Mucosa of stomach (tissue), 1 donor: ENCODE measurements around the gene ELOVL6.
"Not testable (repeated sequence)": the region's sequence is repeated elsewhere in the genome, so short reads cannot be mapped to it uniquely, and the experiment has no call there.

ENCODE experiments used
- H3K27me3 ChIP-seq: one replicate; pipeline ENCODE4 v1.7.0; 2013; ENCODE audit warnings: mild to moderate bottlenecking, low read length; ENCODE audit not compliant: control insufficient read depth, insufficient read depth
- H3K36me3 ChIP-seq: one replicate; pipeline ENCODE4 v1.7.0; 2013; ENCODE audit warnings: low read length; ENCODE audit not compliant: control insufficient read depth, insufficient read depth
- H3K4me1 ChIP-seq: one replicate; pipeline ENCODE4 v1.7.0; 2013; ENCODE audit warnings: mild to moderate bottlenecking, low read length; ENCODE audit not compliant: control insufficient read depth, insufficient read depth
- H3K4me3 ChIP-seq: one replicate; pipeline ENCODE4 v1.7.0; 2013; ENCODE audit warnings: low read length
- H3K9ac ChIP-seq: one replicate; pipeline ENCODE4 v1.7.0; 2013; ENCODE audit warnings: mild to moderate bottlenecking, low read length, moderate library complexity
- H3K9me3 ChIP-seq: one replicate; pipeline ENCODE4 v1.7.0; 2013; ENCODE audit warnings: mild to moderate bottlenecking, low read length, moderate library complexity; ENCODE audit not compliant: control insufficient read depth
- donor health status: Pancreatic carcinoma.

ELOVL6 gene

GRCh38 chr4:110198435-110199416 is at the start of gene ELOVL6:
ELOVL6 (minus strand) TSS chr4:110198615; CDS start chr4:110198335, 280 bp downstream.
- Histone ChIP-seq H3K9me3 (no peaks in the 10 kb centered on the region), H3K4me3 (peak within 1 kb of the TSS; percentile 85), H3K36me3 (no peaks in the 10 kb centered on the region), H3K4me1 (peaks cover 35% of the 10 kb centered on the region), H3K9ac (peak within 1 kb of the TSS; percentile 92), H3K27me3 (no peaks in the 10 kb centered on the region)

- H3K4me1 ChIP-seq: no peaks in the 10 kb centered on the region
- H3K9ac ChIP-seq: no peak overlapping the region
- no peaks in the 10 kb centered on the region for H3K27me3 ChIP-seq
- no peaks in the 10 kb centered on the region for H3K36me3 ChIP-seq
- H3K4me3 ChIP-seq: no peak overlapping the region
- H3K9me3 ChIP-seq: no peaks in the 10 kb centered on the region
Measured at GRCh38 chr4:110248100-110248499, 49.7 kb upstream of the ELOVL6 start.

GRCh38 chr4:110247591-110247990 is 49.2 kb upstream of the ELOVL6 start:
- Histone ChIP-seq H3K9ac (no peak overlapping the region), H3K9me3 (no peaks in the 10 kb centered on the region), H3K4me3 (no peak overlapping the region), H3K27me3 (no peaks in the 10 kb centered on the region), H3K36me3 (no peaks in the 10 kb centered on the region), H3K4me1 (no peaks in the 10 kb centered on the region)

- Histone ChIP-seq H3K4me3 (no peak overlapping the region), H3K4me1 (no peaks in the 10 kb centered on the region), H3K36me3 (no peaks in the 10 kb centered on the region), H3K9me3 (no peaks in the 10 kb centered on the region), H3K9ac (no peak overlapping the region), H3K27me3 (no peaks in the 10 kb centered on the region)
Measured at GRCh38 chr4:110245577-110245976, 47.2 kb upstream of the ELOVL6 start.

GRCh38 chr4:110236324-110236723 is 37.9 kb upstream of the ELOVL6 start:
- H3K9me3 ChIP-seq: no peaks in the 10 kb centered on the region
- no peaks in the 10 kb centered on the region for H3K36me3 ChIP-seq
- no peaks in the 10 kb centered on the region for H3K4me1 ChIP-seq
- no peaks in the 10 kb centered on the region for H3K27me3 ChIP-seq
- no peak overlapping the region for H3K9ac ChIP-seq
- no peak overlapping the region for H3K4me3 ChIP-seq

DNA sequence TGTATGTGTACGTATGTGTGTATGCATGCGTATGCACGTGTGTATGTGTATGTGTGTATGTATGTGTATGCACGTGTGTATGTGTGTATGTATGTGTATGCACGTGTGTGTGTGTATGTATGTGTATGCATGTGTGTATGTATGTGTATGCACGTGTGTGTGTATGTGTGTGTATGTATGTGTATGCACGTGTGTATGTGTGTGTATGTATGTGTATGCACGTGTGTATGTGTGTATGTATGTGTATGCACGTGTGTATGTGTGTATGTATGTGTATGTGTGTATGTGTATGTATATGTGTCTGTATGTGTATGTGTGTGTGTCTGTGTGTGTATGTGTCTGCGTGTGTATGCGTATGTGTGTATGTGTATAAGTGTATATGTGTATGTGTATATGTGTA is 35.2 kb upstream of the ELOVL6 start:
- not testable (repeated sequence) for H3K9me3 ChIP-seq

GRCh38 chr4:110231869-110232268 is 33.5 kb upstream of the ELOVL6 start:
- H3K27me3 ChIP-seq: no peaks in the 10 kb centered on the region
- H3K9ac ChIP-seq: no peak overlapping the region
- H3K4me1 ChIP-seq: no peaks in the 10 kb centered on the region
- H3K9me3 ChIP-seq: no peaks in the 10 kb centered on the region
- H3K4me3 ChIP-seq: no peak overlapping the region
- no peaks in the 10 kb centered on the region for H3K36me3 ChIP-seq

More for the DNA sequence above, 35.2 kb upstream of the ELOVL6 start:
- H3K36me3 ChIP-seq, H3K4me3 ChIP-seq, H3K4me1 ChIP-seq, H3K9ac ChIP-seq, H3K27me3 ChIP-seq: not testable (repeated sequence)

DNA sequence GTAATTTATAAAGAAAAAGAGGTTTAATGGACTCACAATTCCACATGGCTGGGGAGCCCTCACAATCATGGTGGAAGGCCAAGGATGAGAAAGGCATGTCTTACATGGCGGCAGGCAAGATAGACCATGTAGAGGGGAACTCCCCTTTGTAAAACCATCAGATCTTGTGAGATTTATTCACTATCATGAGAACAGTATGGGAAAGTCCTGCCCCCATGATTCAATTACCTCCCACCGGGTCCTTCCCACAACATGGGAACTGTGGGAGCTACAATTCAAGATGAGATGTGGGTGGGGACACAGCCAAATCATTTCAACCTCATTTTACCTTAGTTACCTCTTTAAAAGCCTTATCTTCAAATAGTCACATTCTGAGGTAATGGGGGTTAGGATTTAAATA is 30.9 kb upstream of the ELOVL6 start:
- Histone ChIP-seq H3K4me1 (no peaks in the 10 kb centered on the region), H3K4me3 (no peak overlapping the region), H3K9ac (no peak overlapping the region), H3K27me3 (no peaks in the 10 kb centered on the region), H3K9me3 (no peaks in the 10 kb centered on the region), H3K36me3 (no peaks in the 10 kb centered on the region)

DNA sequence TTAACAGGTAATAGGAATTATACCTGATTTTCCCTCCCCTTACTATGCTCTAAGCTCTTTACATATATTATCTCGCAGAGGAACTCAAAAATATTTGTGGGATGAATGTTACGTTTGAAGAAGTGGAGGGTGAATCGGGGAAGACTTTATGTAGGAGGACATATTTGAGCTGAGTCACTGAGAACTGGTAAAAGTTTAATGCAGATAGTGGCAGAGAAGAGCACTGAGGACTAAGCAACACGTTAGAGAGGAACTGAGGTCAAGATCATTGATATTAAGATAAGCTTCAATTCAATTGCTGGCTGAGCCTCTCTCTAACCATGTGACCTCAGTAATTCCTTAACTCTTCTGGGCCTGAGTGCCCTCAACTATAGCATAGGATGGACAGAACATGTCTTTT is 26.4 kb upstream of the ELOVL6 start:
- no peaks in the 10 kb centered on the region for H3K4me1 ChIP-seq
- no peaks in the 10 kb centered on the region for H3K27me3 ChIP-seq
- no peaks in the 10 kb centered on the region for H3K36me3 ChIP-seq
- H3K9ac ChIP-seq: no peak overlapping the region
- H3K4me3 ChIP-seq: no peak overlapping the region
- H3K9me3 ChIP-seq: no peaks in the 10 kb centered on the region

- no peaks in the 10 kb centered on the region for H3K4me1 ChIP-seq
- no peak overlapping the region for H3K4me3 ChIP-seq
- no peaks in the 10 kb centered on the region for H3K36me3 ChIP-seq
- no peaks in the 10 kb centered on the region for H3K9me3 ChIP-seq
- no peak overlapping the region for H3K9ac ChIP-seq
- H3K27me3 ChIP-seq: no peaks in the 10 kb centered on the region
Measured at GRCh38 chr4:110224142-110224541, 25.7 kb upstream of the ELOVL6 start.

- not testable (repeated sequence) for H3K36me3 ChIP-seq, H3K4me3 ChIP-seq, H3K9ac ChIP-seq, H3K4me1 ChIP-seq, H3K9me3 ChIP-seq, H3K27me3 ChIP-seq
Measured at GRCh38 chr4:110218935-110219334, 20.5 kb upstream of the ELOVL6 start.

DNA sequence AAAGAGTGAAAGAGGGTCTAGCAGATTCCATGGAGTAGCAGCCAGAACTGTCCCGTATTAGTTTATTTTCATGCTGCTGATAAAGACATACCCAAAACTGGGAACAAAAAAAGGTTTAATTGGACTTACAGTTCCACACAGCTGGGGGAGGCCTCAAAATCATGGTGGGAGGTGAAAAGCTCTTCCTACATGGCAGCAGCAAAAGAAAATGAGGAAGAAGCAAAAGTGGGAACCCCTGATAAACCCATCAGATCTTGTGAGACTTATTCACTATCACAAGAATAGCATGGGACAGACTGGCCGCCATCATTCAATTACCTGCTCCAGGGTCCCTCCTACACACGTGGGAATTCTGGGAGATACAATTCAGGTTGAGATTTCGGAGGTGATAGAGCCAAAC is 18.8 kb upstream of the ELOVL6 start:
- not testable (repeated sequence) for H3K9me3 ChIP-seq, H3K27me3 ChIP-seq, H3K4me1 ChIP-seq, H3K9ac ChIP-seq, H3K4me3 ChIP-seq, H3K36me3 ChIP-seq
